ENCODE results near the gene DOCK4. TPM values are rescaled to one million over a fixed set of nuclear protein-coding genes. Genes with fewer than 3 reads are reported as not detected.
"Not testable (repeated sequence)": the region's sequence is repeated elsewhere in the genome, so short reads cannot be mapped to it uniquely, and the experiment has no call there.

Gene DOCK4
- total and polyA plus RNA-seq, 10 of the 15 experiments (the other 5 are each of a cell fraction or from before 2014, with no cell fraction given): 0.03 to 0.73 (median 0.38) TPM

- ATAC-seq (no peak), FAIRE-seq (no peak), DNase-seq (ENCODE audit: low read depth, low spot score) (no peak)
- H3K27me3 ChIP-seq (replicated peaks in 1 of 2; ENCODE audit: control insufficient read depth in 2 of 2, insufficient read depth in 2 of 2, low read length in 1 of 2): no peaks in the 10 kb centered on the region
- no peak overlapping the region for H3K4me3 ChIP-seq
- intact Hi-C loops (cut with micrococcal nuclease; ENCODE audit: unreplicated experiment): no loop called here
- no peaks in the 10 kb centered on the region for H3K4me1 ChIP-seq (ENCODE audit: control insufficient read depth, insufficient read depth, low read length)
- BruUV-seq (replicated peaks): no TSS peak
- no peak overlapping the region for H3K4me2 ChIP-seq (ENCODE audit: control insufficient read depth, insufficient read depth)
- no peak overlapping the region for H3K9ac ChIP-seq (ENCODE audit: control insufficient read depth, insufficient read depth, low read length)
- 83% methylated on average over 3 of the region's 3 CpGs for WGBS (ENCODE audit: insufficient coverage, insufficient replicate concordance, low lambda C conversion rate, missing lambda C conversion rate)
- ChIA-PET CTCF (interaction anchor here (1.3 kb wide), 1 partner anchor 24 kb away, joined by 4 read pairs; no protein-coding TSS in a partner anchor), SMC1A (ENCODE audit: uncharacterized antibody, unreplicated experiment) (interaction anchor here (0.8 kb wide), 1 partner anchor 15 kb away, joined by 3 read pairs; no protein-coding TSS in a partner anchor), POLR2A (no interaction called here), RAD21 (ENCODE audit: unreplicated experiment) (no interaction called here)
- H3K36me3 ChIP-seq (ENCODE audit: control insufficient read depth in 2 of 2, insufficient read depth in 2 of 2, low read length in 1 of 2): no peaks in the 10 kb centered on the region
- no peak overlapping the region for H3K27ac ChIP-seq (ENCODE audit: control insufficient read depth, insufficient read depth)
- no peak for TF ChIP-seq PAX8 (IDR thresholded peaks at IDR 0.05)
- no peak for TF ChIP-seq ATF2 (IDR thresholded peaks at IDR 0.05; ENCODE audit: low read length)
- TF ChIP-seq FOS (IDR thresholded peaks at IDR 0.05; ENCODE audit: borderline replicate concordance, extremely low read depth, insufficient read length): no peak
- no peak for TF ChIP-seq SREBF1 (IDR thresholded peaks at IDR 0.05; ENCODE audit: low read length)
- no peak for TF ChIP-seq RB1 (IDR thresholded peaks at IDR 0.05; ENCODE audit: borderline replicate concordance)
- TF ChIP-seq TCF12 (IDR thresholded peaks at IDR 0.05; ENCODE audit: low read depth, low read length): no peak
- no peak for TF ChIP-seq ZNF207 (IDR thresholded peaks at IDR 0.05; ENCODE audit: borderline replicate concordance)
- no peak for TF ChIP-seq IKZF2 (IDR thresholded peaks at IDR 0.05)
- TF ChIP-seq CREM (IDR thresholded peaks at IDR 0.05; ENCODE audit: low read depth): no peak
- no peak for TF ChIP-seq KLF5 (IDR thresholded peaks at IDR 0.05; ENCODE audit: partially characterized antibody)
- no peak for TF ChIP-seq BRCA1 (IDR thresholded peaks at IDR 0.05; ENCODE audit: low read depth, low read length)
- in situ Hi-C loops (cut with MboI): no loop called here
- H4K20me1 ChIP-seq (ENCODE audit: control insufficient read depth, insufficient read depth): no peaks in the 10 kb centered on the region
- no peaks in the 10 kb centered on the region for H3K79me2 ChIP-seq (ENCODE audit: control insufficient read depth, insufficient read depth, low read length)
- H2AFZ ChIP-seq (ENCODE audit: control insufficient read depth, low read depth, low read length): no peak overlapping the region
- no peaks in the 10 kb centered on the region for H3K9me3 ChIP-seq (replicated peaks; ENCODE audit: control insufficient read depth, insufficient read depth, low read length)
These were observed 45.9 kb upstream of the DOCK4 start for GRCh38 chr7:112252141-112252540.

GRCh38 chr7:112249967-112250366, 43.8 kb upstream of the DOCK4 start:
- SMC1A ChIA-PET (ENCODE audit: uncharacterized antibody, unreplicated experiment); in situ Hi-C loops (cut with MboI); H3K36me3 ChIP-seq (ENCODE audit: control insufficient read depth in 2 of 2, insufficient read depth in 2 of 2, low read length in 1 of 2); H3K27ac ChIP-seq (ENCODE audit: control insufficient read depth, insufficient read depth); FAIRE-seq; RAD21 ChIA-PET (ENCODE audit: unreplicated experiment); H3K4me3 ChIP-seq; H2AFZ ChIP-seq (ENCODE audit: control insufficient read depth, low read depth, low read length); H3K4me1 ChIP-seq (ENCODE audit: control insufficient read depth, insufficient read depth, low read length); H3K9ac ChIP-seq (ENCODE audit: control insufficient read depth, insufficient read depth, low read length); H3K27me3 ChIP-seq (replicated peaks in 1 of 2; ENCODE audit: control insufficient read depth in 2 of 2, insufficient read depth in 2 of 2, low read length in 1 of 2); H3K79me2 ChIP-seq (ENCODE audit: control insufficient read depth, insufficient read depth, low read length); intact Hi-C loops (cut with micrococcal nuclease; ENCODE audit: unreplicated experiment); POLR2A ChIA-PET; CTCF ChIA-PET; ATAC-seq; DNase-seq (ENCODE audit: low read depth, low spot score); BruUV-seq (replicated peaks); H4K20me1 ChIP-seq (ENCODE audit: control insufficient read depth, insufficient read depth); H3K4me2 ChIP-seq (ENCODE audit: control insufficient read depth, insufficient read depth); H3K9me3 ChIP-seq (replicated peaks; ENCODE audit: control insufficient read depth, insufficient read depth, low read length): not testable (repeated sequence)
- 94% methylated on average over 12 of the region's 13 CpGs for WGBS (ENCODE audit: insufficient coverage, insufficient replicate concordance, low lambda C conversion rate, missing lambda C conversion rate)
